MM.1S (cell line): ENCODE results near the gene BAG3.

Experiments
- DNase-seq: peaks from one replicate; pipeline ENCODE4 v3.0.0-alpha.2; 2015
- H2AFZ ChIP-seq: fragments of 300-600 bp; sonication (generic); 2 replicates; pipeline ENCODE4 v1.6.0; 2016; ENCODE audit warnings: antibody characterized with exemption, low read length
- H3F3A ChIP-seq: fragments of 300-600 bp; sonication (generic); 2 replicates; pipeline ENCODE4 v1.6.1; 2016; ENCODE audit warnings: mild to moderate bottlenecking, antibody characterized with exemption, low read length, moderate library complexity, mixed read lengths; ENCODE audit not compliant: insufficient read depth
- H3K27ac ChIP-seq: fragments of 300-600 bp; sonication (generic); 2 replicates; pipeline ENCODE4 v1.5.1; 2016; ENCODE audit warnings: mild to moderate bottlenecking, low read length
- H3K27me3 ChIP-seq: fragments of 300-600 bp; sonication (generic); replicated peaks from 2 replicates; pipeline ENCODE4 v1.6.0; 2016; ENCODE audit warnings: low read length; ENCODE audit not compliant: insufficient read depth
- H3K36me3 ChIP-seq: fragments of 300-600 bp; sonication (generic); replicated peaks from 2 replicates; pipeline ENCODE4 v1.6.1; 2016; ENCODE audit warnings: mild to moderate bottlenecking, low read length, mixed read lengths; ENCODE audit not compliant: insufficient read depth
- H3K4me1 ChIP-seq: fragments of 300-600 bp; sonication (generic); 2 replicates; pipeline ENCODE4 v1.6.1; 2016; ENCODE audit warnings: low read length, mixed read lengths
- H3K4me2 ChIP-seq: fragments of 300-600 bp; sonication (generic); 2 replicates; pipeline ENCODE4 v1.6.0; 2016; ENCODE audit warnings: low read depth, low read length
- H3K4me3 ChIP-seq: fragments of 300-600 bp; sonication (generic); 2 replicates; pipeline ENCODE4 v1.5.1; 2016; ENCODE audit warnings: low read length, mixed read lengths
- H3K79me2 ChIP-seq: fragments of 300-600 bp; sonication (generic); 2 replicates; pipeline ENCODE4 v1.6.1; 2016; ENCODE audit warnings: mixed run types, low read length, mixed read lengths
- H3K9ac ChIP-seq: fragments of 300-600 bp; sonication (generic); 2 replicates; pipeline ENCODE4 v1.6.1; 2016; ENCODE audit warnings: low read length, mixed read lengths
- H3K9me2 ChIP-seq: fragments of 300-600 bp; sonication (generic); replicated peaks from 2 replicates; pipeline ENCODE4 v1.6.1; 2016; ENCODE audit warnings: mild to moderate bottlenecking, low read length, mixed read lengths; ENCODE audit not compliant: insufficient read depth
- H3K9me3 ChIP-seq: fragments of 300-600 bp; sonication (generic); replicated peaks from 2 replicates; pipeline ENCODE4 v1.6.1; 2016; ENCODE audit warnings: mild to moderate bottlenecking, low read length, mixed read lengths; ENCODE audit not compliant: insufficient read depth
- H4K20me1 ChIP-seq: fragments of 300-600 bp; sonication (generic); 2 replicates; pipeline ENCODE4 v1.6.1; 2016; ENCODE audit warnings: mild to moderate bottlenecking, low read length, moderate library complexity, mixed read lengths; ENCODE audit not compliant: insufficient read depth
- CTCF ChIP-seq: fragments of 300-600 bp; sonication (generic); IDR thresholded peaks from 2 replicates; pipeline ENCODE4 v1.5.1; 2016; ENCODE audit warnings: antibody characterized with exemption, low read length, mixed read lengths
- EZH2 ChIP-seq: fragments of 300-600 bp; sonication (generic); optimal IDR thresholded peaks from 2 replicates; pipeline ENCODE3; 2017; ENCODE audit warnings: low read depth, mild to moderate bottlenecking, antibody characterized with exemption, low read length, mixed read lengths
- EZH2phosphoT487 ChIP-seq: fragments of 300-600 bp; sonication (generic); IDR thresholded peaks from 2 replicates; pipeline ENCODE4 v1.6.1; 2018; ENCODE audit warnings: antibody characterized with exemption, low read length

Gene BAG3

GRCh38 chr10:119725517-119725827 lies 74.3 kb downstream of the BAG3 start:
- Histone ChIP-seq H3F3A (no peaks in the 10 kb centered on the region), H3K9me3 (no peaks in the 10 kb centered on the region), H3K4me1 (peaks cover 23% of the 10 kb centered on the region), H3K36me3 (no peaks in the 10 kb centered on the region), H3K9ac (peak overlapping the region; percentile 74), H3K4me2 (peak overlapping the region; percentile 98), H3K27me3 (no peaks in the 10 kb centered on the region), H3K9me2 (no peaks in the 10 kb centered on the region), H3K27ac (peak overlapping the region; percentile 34; the same call in 1 of the 2 replicates), H3K4me3 (peak overlapping the region; percentile 82), H3K79me2 (peaks cover 33% of the 10 kb centered on the region), H4K20me1 (no peaks in the 10 kb centered on the region), H2AFZ (peak overlapping the region; percentile 89)
- TF ChIP-seq EZH2 (no peak), EZH2phosphoT487 (no peak), CTCF (no peak)
- DNase-seq: no peak

GRCh38 chr10:119725828-119726675 lies 74.9 kb downstream of the BAG3 start, which contains the start of gene INPP5F:
Gene INPP5F (plus strand): TSS chr10:119726050. CDS start chr10:119726263, 213 bp downstream.
- TF ChIP-seq CTCF: 0 out of 2 replicates have a peak, but pooled peaks have one; percentile 11
- TF ChIP-seq EZH2phosphoT487: no peak
- no peaks in the 10 kb centered on the region for H4K20me1 ChIP-seq
- no peaks in the 10 kb centered on the region for H3F3A ChIP-seq
- DNase-seq: peak; percentile 94
- peak within 1 kb of the TSS; percentile 98 for H3K4me2 ChIP-seq
- peak within 1 kb of the TSS; percentile 34; the same call in 1 of the 2 replicates for H3K27ac ChIP-seq
- peak within 1 kb of the TSS; percentile 82 for H3K4me3 ChIP-seq
- H3K36me3 ChIP-seq: no peaks in the 10 kb centered on the region
- no peaks in the 10 kb centered on the region for H3K9me2 ChIP-seq
- H3K4me1 ChIP-seq: peaks cover 23% of the 10 kb centered on the region
- no peaks in the 10 kb centered on the region for H3K27me3 ChIP-seq
- H2AFZ ChIP-seq: peak within 1 kb of the TSS; percentile 89
- peaks cover 33% of the 10 kb centered on the region for H3K79me2 ChIP-seq
- H3K9me3 ChIP-seq: no peaks in the 10 kb centered on the region
- peak within 1 kb of the TSS; percentile 74 for H3K9ac ChIP-seq

GRCh38 chr10:119726676-119727261 lies 75.6 kb downstream of the BAG3 start:
- Histone ChIP-seq H3K79me2 (peaks cover 33% of the 10 kb centered on the region), H3K27ac (no peak overlapping the region), H3K9ac (peak overlapping the region; percentile 49; the same call in 1 of the 2 replicates), H3K4me1 (peaks cover 23% of the 10 kb centered on the region), H3K9me2 (no peaks in the 10 kb centered on the region), H3K9me3 (no peaks in the 10 kb centered on the region), H3F3A (no peaks in the 10 kb centered on the region), H3K4me3 (peak overlapping the region; percentile 67), H2AFZ (peak overlapping the region; percentile 76), H3K4me2 (peak overlapping the region; percentile 85), H3K36me3 (no peaks in the 10 kb centered on the region), H3K27me3 (no peaks in the 10 kb centered on the region), H4K20me1 (no peaks in the 10 kb centered on the region)
- DNase-seq: no peak
- TF ChIP-seq CTCF (no peak), EZH2phosphoT487 (no peak), EZH2 (no peak)
